Measurements from ENCODE around the gene GET4. TPM values are rescaled to one million over a fixed set of nuclear protein-coding genes. Genes with fewer than 3 reads are reported as not detected.

The GET4 gene
- total RNA-seq, 4 donors from 2014 or later = 18.4 to 34.8 (median 28.7) TPM

GRCh38 chr7:934469-935163 lies 58.3 kb downstream of the GET4 start:
- TF ChIP-seq EP300 (IDR thresholded peaks at IDR 0.05) (no peak), POLR2A (IDR thresholded peaks at IDR 0.05) (no peak), CTCF (IDR thresholded peaks at IDR 0.05) (no peak), POLR2AphosphoS5 (IDR thresholded peaks at IDR 0.05) (no peak)
- 74 to 83% methylated on average over 6 to 14 of the region's 34 CpGs for WGBS, 2 donors (ENCODE audit: low coverage in 1 of 2)
- Histone ChIP-seq H3K4me3 (no peak overlapping the region), H3K9me3 (no peaks in the 10 kb centered on the region), H3K4me1 (no peaks in the 10 kb centered on the region), H3K27ac (no peak overlapping the region), H3K27me3 (no peaks in the 10 kb centered on the region), H3K36me3 (peaks cover 0 to 10% of the 10 kb centered on the region in 2 donors)
- ATAC-seq = no peak

GRCh38 chr7:935164-935873 lies 59.0 kb downstream of the GET4 start:
- WGBS, 2 donors (ENCODE audit: low coverage in 1 of 2) = no CpG with 5 or more reads among the region's 46 CpGs
- Histone ChIP-seq H3K4me3 (no peak overlapping the region), H3K9me3 (no peaks in the 10 kb centered on the region), H3K4me1 (no peaks in the 10 kb centered on the region), H3K27ac (no peak overlapping the region), H3K27me3 (no peaks in the 10 kb centered on the region), H3K36me3 (peaks cover 0 to 10% of the 10 kb centered on the region in 2 donors)
- ATAC-seq = no peak
- no peak for TF ChIP-seq CTCF (IDR thresholded peaks at IDR 0.05)
- no peak for TF ChIP-seq POLR2A (IDR thresholded peaks at IDR 0.05)
- TF ChIP-seq EP300 (IDR thresholded peaks at IDR 0.05) = no peak
- no peak for TF ChIP-seq POLR2AphosphoS5 (IDR thresholded peaks at IDR 0.05)

- Histone ChIP-seq H3K36me3 (peaks cover 0 to 10% of the 10 kb centered on the region in 2 donors), H3K27me3 (no peaks in the 10 kb centered on the region), H3K4me1 (no peaks in the 10 kb centered on the region), H3K9me3 (no peaks in the 10 kb centered on the region), H3K27ac (no peak overlapping the region), H3K4me3 (no peak overlapping the region)
- ATAC-seq = no peak
- TF ChIP-seq POLR2AphosphoS5 (IDR thresholded peaks at IDR 0.05) (no peak), EP300 (IDR thresholded peaks at IDR 0.05) (no peak)
- WGBS, 2 donors (ENCODE audit: low coverage in 1 of 2) = 93% methylated on average over 20 of the region's 28 CpGs; no CpG with 5 or more reads in 1 of the 2 donors
These were observed 59.6 kb downstream of the GET4 start for GRCh38 chr7:935874-936385.

GRCh38 chr7:936386-937054 lies 60.2 kb downstream of the GET4 start:
- Histone ChIP-seq H3K9me3 (no peaks in the 10 kb centered on the region), H3K36me3 (peaks cover 0 to 10% of the 10 kb centered on the region in 2 donors), H3K4me3 (no peak overlapping the region), H3K27me3 (no peaks in the 10 kb centered on the region), H3K27ac (no peak overlapping the region), H3K4me1 (no peaks in the 10 kb centered on the region)
- 77 to 82% methylated on average over 7 to 8 of the region's 22 CpGs for WGBS, 2 donors (ENCODE audit: low coverage in 1 of 2)
- no peak for TF ChIP-seq POLR2A (IDR thresholded peaks at IDR 0.05)
- TF ChIP-seq POLR2AphosphoS5 (IDR thresholded peaks at IDR 0.05) = no peak
- no peak for TF ChIP-seq CTCF (IDR thresholded peaks at IDR 0.05)
- TF ChIP-seq EP300 (IDR thresholded peaks at IDR 0.05) = no peak
- ATAC-seq = no peak

- 84 to 94% methylated on average over 7 to 9 of the region's 16 CpGs for whole genome bisulfite sequencing, 2 donors (ENCODE audit: low coverage in 1 of 2)
- Histone ChIP-seq H3K4me3 (no peak overlapping the region), H3K9me3 (no peaks in the 10 kb centered on the region), H3K4me1 (no peaks in the 10 kb centered on the region), H3K27me3 (no peaks in the 10 kb centered on the region), H3K36me3 (peaks cover 0 to 10% of the 10 kb centered on the region in 2 donors), H3K27ac (no peak overlapping the region)
- no peak for TF ChIP-seq EP300 (IDR thresholded peaks at IDR 0.05)
- TF ChIP-seq POLR2AphosphoS5 (IDR thresholded peaks at IDR 0.05) = no peak
- no peak for TF ChIP-seq POLR2A (IDR thresholded peaks at IDR 0.05)
- no peak for ATAC-seq
These were observed 61.6 kb downstream of the GET4 start for GRCh38 chr7:937856-938484.

Data from gastroesophageal sphincter (tissue), 4 donors.